IMR-90 (cell line): Measurements from ENCODE around the gene ANTXR1. TPM values are rescaled to one million over a fixed set of nuclear protein-coding genes. Genes with fewer than 3 reads are reported as not detected.

Experiments used
- ATAC-seq: fragments of 200-7000 bp; cut with Tn5 transposase; 2 replicates; pipeline ENCODE4 v1.9.1; 2020; ENCODE audit warnings: low read depth, mild to moderate bottlenecking, moderate library complexity
- BruUV-seq: library from RNA; stranded (reverse); fragments of 400-500 nt; replicated peaks from 2 replicates; lab custom pipeline; 2021; lab: Mats Ljungman, UMichigan
- CTCF ChIA-PET: fragments of 300-600 bp; formaldehyde crosslinking; extraction: SDS; loops from one replicate; lab custom pipeline; 2021; ENCODE audit warnings: antibody characterized with exemption; lab: Yijun Ruan, JAX
- POLR2A ChIA-PET: fragments of 300-600 bp; sonication (Branson Sonifier 250); formaldehyde crosslinking; loops from one replicate; lab custom pipeline; 2022; ENCODE audit warnings: antibody characterized with exemption; ENCODE audit not compliant: unreplicated experiment; lab: Charles Lee
- DNase-seq: peaks from one replicate; pipeline ENCODE4 v3.0.0; 2013
- H2AFZ ChIP-seq: replicated peaks from 2 replicates; pipeline ENCODE3; 2013; ENCODE audit warnings: low read length, mild to moderate bottlenecking; ENCODE audit not compliant: poor library complexity
- H2AK5ac ChIP-seq: 2 replicates; pipeline ENCODE4 v1.6.1; 2013; ENCODE audit warnings: low read depth, low read length, inconsistent platforms
- H2AK9ac ChIP-seq: replicated peaks from 2 replicates; pipeline ENCODE3; 2013; ENCODE audit warnings: mild to moderate bottlenecking, low read depth, low read length, moderate library complexity; ENCODE audit not compliant: poor library complexity
- H2BK120ac ChIP-seq: 2 replicates; pipeline ENCODE4 v1.6.1; 2013; ENCODE audit warnings: low read depth, low read length, inconsistent platforms
- H2BK15ac ChIP-seq: 3 replicates; pipeline ENCODE4 v1.6.1; 2013; ENCODE audit warnings: low read depth, low read length, inconsistent platforms
- H2BK20ac ChIP-seq: 2 replicates; pipeline ENCODE4 v1.6.1; 2013; ENCODE audit warnings: low read depth, mild to moderate bottlenecking, inconsistent platforms, low read length, moderate library complexity
- H2BK5ac ChIP-seq: 2 replicates; pipeline ENCODE4 v1.6.1; 2013; ENCODE audit warnings: mild to moderate bottlenecking, low read depth, low read length, inconsistent platforms; ENCODE audit not compliant: poor library complexity, severe bottlenecking
- H3K14ac ChIP-seq: replicated peaks from 2 replicates; pipeline ENCODE4 v1.6.1; 2013; ENCODE audit warnings: low read depth, low read length, inconsistent platforms
- H3K18ac ChIP-seq: 2 replicates; pipeline ENCODE4 v1.6.1; 2013; ENCODE audit warnings: low read depth, low read length, control low read depth
- H3K23ac ChIP-seq: 2 replicates; pipeline ENCODE4 v1.6.1; 2013; ENCODE audit warnings: low read depth, low read length, inconsistent platforms
- H3K27ac ChIP-seq: 2 replicates; pipeline ENCODE4 v1.5.1; 2013; ENCODE audit warnings: mild to moderate bottlenecking, control low read depth, low read length; ENCODE audit not compliant: insufficient read depth
- H3K27me3 ChIP-seq: 2 replicates; pipeline ENCODE4 v1.6.1; 2013; ENCODE audit warnings: low read length; ENCODE audit not compliant: control insufficient read depth, insufficient read depth
- H3K36me3 ChIP-seq: 2 replicates; pipeline ENCODE4 v1.6.1; 2013; ENCODE audit warnings: low read length, mixed read lengths; ENCODE audit not compliant: control insufficient read depth, insufficient read depth
- H3K4ac ChIP-seq: 2 replicates; pipeline ENCODE4 v1.6.1; 2013; ENCODE audit warnings: low read depth, low read length, inconsistent platforms
- H3K4me1 ChIP-seq: 2 replicates; pipeline ENCODE4 v1.6.1; 2013; ENCODE audit warnings: low read length, mixed read lengths; ENCODE audit not compliant: control insufficient read depth, insufficient read depth
- H3K4me2 ChIP-seq: 2 replicates; pipeline ENCODE4 v1.6.1; 2013; ENCODE audit warnings: low read depth, mild to moderate bottlenecking, control low read depth, low read length, moderate library complexity
- H3K4me3 ChIP-seq: 2 replicates; pipeline ENCODE4 v1.5.1; 2013; ENCODE audit warnings: low read depth, mild to moderate bottlenecking, control low read depth, low read length, moderate library complexity; ENCODE audit not compliant: insufficient read depth
- H3K56ac ChIP-seq: 2 replicates; pipeline ENCODE4 v1.6.1; 2013; ENCODE audit warnings: low read length, inconsistent platforms; ENCODE audit not compliant: insufficient read depth; ENCODE audit errors: extremely low read depth
- H3K79me1 ChIP-seq, 2 experiments: 2 replicates each; pipeline ENCODE4 v1.6.1; 2013; ENCODE audit warnings: low read length in 2 of 2, inconsistent platforms in 1 of 2, low read depth in 1 of 2
- H3K9ac ChIP-seq: 2 replicates; pipeline ENCODE4 v1.6.1; 2013; ENCODE audit warnings: low read depth, low read length, control low read depth
- H3K9me1 ChIP-seq: 2 replicates; pipeline ENCODE4 v1.6.1; 2013; ENCODE audit warnings: low read length, inconsistent platforms; ENCODE audit not compliant: insufficient read depth
- H3K9me3 ChIP-seq: 2 replicates; pipeline ENCODE4 v1.6.1; 2013; ENCODE audit warnings: low read length; ENCODE audit not compliant: control insufficient read depth, insufficient read depth
- H4K20me1 ChIP-seq: 2 replicates; pipeline ENCODE4 v1.6.1; 2013; ENCODE audit warnings: low read length, inconsistent platforms; ENCODE audit not compliant: insufficient read depth
- H4K5ac ChIP-seq: 2 replicates; pipeline ENCODE4 v1.6.1; 2013; ENCODE audit warnings: mild to moderate bottlenecking, low read depth, low read length, control low read depth
- H4K8ac ChIP-seq, 2 experiments: 2 replicates each; pipeline ENCODE4 v1.6.1; 2013; ENCODE audit warnings: low read depth in 2 of 2, low read length in 2 of 2, control low read depth in 1 of 2, inconsistent platforms in 1 of 2
- H4K91ac ChIP-seq: 2 replicates; pipeline ENCODE4 v1.6.1; 2013; ENCODE audit warnings: low read depth, low read length, inconsistent platforms; ENCODE audit not compliant: insufficient read depth
- BHLHE40 ChIP-seq: fragments of 150-350 bp; IDR thresholded peaks from 2 replicates; pipeline ENCODE4 v1.6.1; 2016; ENCODE audit warnings: mild to moderate bottlenecking, low read depth, low read length
- CEBPB ChIP-seq: IDR thresholded peaks from 2 replicates; pipeline ENCODE4 v1.6.1; 2012; ENCODE audit warnings: low read depth, low read length, improper control_type of control experiment
- CTCF ChIP-seq: conservative IDR thresholded peaks from 2 replicates; pipeline ENCODE4 v1.5.1; 2012; ENCODE audit warnings: mild to moderate bottlenecking, low read depth, low read length, improper control_type of control experiment
- ELK1 ChIP-seq: fragments of 150-350 bp; IDR thresholded peaks from 2 replicates; pipeline ENCODE4 v1.6.1; 2016; ENCODE audit warnings: low read depth, mild to moderate bottlenecking, low read length, moderate library complexity, borderline replicate concordance
- MAZ ChIP-seq: IDR thresholded peaks from 2 replicates; pipeline ENCODE4 v1.6.1; 2012; ENCODE audit warnings: low read depth, mild to moderate bottlenecking, low read length, improper control_type of control experiment, moderate library complexity, borderline replicate concordance
- MXI1 ChIP-seq: IDR thresholded peaks from 2 replicates; pipeline ENCODE4 v1.6.1; 2012; ENCODE audit warnings: low read depth, mild to moderate bottlenecking, low read length, moderate library complexity, borderline replicate concordance
- NFE2L2 ChIP-seq: fragments of 150-350 bp; IDR thresholded peaks from 2 replicates; pipeline ENCODE4 v1.6.1; 2016; ENCODE audit warnings: low read depth, mild to moderate bottlenecking, low read length
- POLR2A ChIP-seq: IDR thresholded peaks from 2 replicates; pipeline ENCODE4 v1.6.1; 2012; ENCODE audit warnings: mild to moderate bottlenecking, low read depth, low read length
- RAD21 ChIP-seq: IDR thresholded peaks from 2 replicates; pipeline ENCODE4 v1.6.1; 2012; ENCODE audit warnings: low read length, improper control_type of control experiment
- RFX5 ChIP-seq: IDR thresholded peaks from 2 replicates; pipeline ENCODE4 v1.8.0; 2012; ENCODE audit warnings: low read depth, mild to moderate bottlenecking, low read length, moderate library complexity
- SMC3 ChIP-seq: fragments of 150-350 bp; IDR thresholded peaks from 2 replicates; pipeline ENCODE4 v1.6.1; 2016; ENCODE audit warnings: low read depth, mild to moderate bottlenecking, antibody characterized with exemption, low read length, moderate library complexity
- USF2 ChIP-seq: fragments of 150-350 bp; IDR thresholded peaks from 2 replicates; pipeline ENCODE4 v1.6.1; 2017; ENCODE audit warnings: mild to moderate bottlenecking, antibody characterized with exemption, low read length, low read depth
- WGBS, 2 experiments: methylation state at CpG; one replicate each; pipeline versions ENCODE4 v1.1.5 to v1.1.7; 2013; ENCODE audit warnings: missing lambda C conversion rate in 2 of 2; ENCODE audit not compliant: insufficient read length in 1 of 2; ENCODE audit errors: extremely low coverage in 2 of 2; 5-methylcytosine and 5-hydroxymethylcytosine counted together
- dilution Hi-C: fragments of 300-500 bp; cut with HindIII; formaldehyde crosslinking; loops from one replicate; pipeline ENCODE4 v1.14.3; 2018; ENCODE audit warnings: low sequenced_read_pairs; ENCODE audit not compliant: unreplicated experiment
- in situ Hi-C: fragments of 300-500 bp; cut with MboI; formaldehyde crosslinking; loops from 3 replicates; pipeline ENCODE4 v1.14.3; 2019; ENCODE audit warnings: low sequenced_read_pairs, inconsistent platforms, mixed read lengths
- intact Hi-C: fragments of 100-400 bp; cut with micrococcal nuclease; formaldehyde crosslinking; loops from 2 replicates; pipeline ENCODE4 v1.10.0; 2022
- polyA plus RNA-seq, 3 experiments: library from polyadenylated mRNA; depleted of rRNA; stranded (reverse); fragments of >200 nt; gene quantifications; 2 replicates each; pipeline ENCODE4 v1.2.3, GENCODE V29; 2012; ENCODE audit warnings: low replicate concordance in 1 of 3
- total RNA-seq: library from RNA; depleted of rRNA; stranded (reverse); fragments of >200 nt; gene quantifications from 2 replicates; pipeline ENCODE4 v1.2.3, GENCODE V29; 2012

Gene ANTXR1
- total and polyA plus RNA-seq, 2 of the 4 experiments (the other 2 are of a cell fraction) = 27.2 to 36.9 TPM

- H3K4ac ChIP-seq = no peak overlapping the region
- H4K8ac ChIP-seq = peak overlapping the region; percentile 20 to 44
- peaks cover 3% of the 10 kb centered on the region; the same call in 1 of the 2 replicates for H3K9me1 ChIP-seq
- POLR2A ChIA-PET = no interaction called here
- no peak for DNase-seq
- no peak overlapping the region for H4K91ac ChIP-seq
- no peaks in the 10 kb centered on the region for H3K27me3 ChIP-seq
- peak overlapping the region; percentile 60; the same call in 1 of the 2 replicates for H3K4me2 ChIP-seq
- 0 out of 2 replicates have a peak overlapping the region, but pooled peaks have one; percentile 1 for H3K56ac ChIP-seq
- H3K9ac ChIP-seq = no peak overlapping the region; the same call in 1 of the 2 replicates
- no peak overlapping the region for H2AK9ac ChIP-seq
- ATAC-seq = peak; percentile 89
- WGBS, 2 experiments = no CpG with 5 or more reads among the region's 3 CpGs
- H3K23ac ChIP-seq = no peak overlapping the region
- H2BK20ac ChIP-seq = peak overlapping the region; percentile 33; the same call in 1 of the 2 replicates
- intact Hi-C loops = no loop called here
- no peaks in the 10 kb centered on the region for H3K9me3 ChIP-seq
- peak overlapping the region; percentile 55 for H2BK120ac ChIP-seq
- no peaks in the 10 kb centered on the region for H3K36me3 ChIP-seq
- no peaks in the 10 kb centered on the region for H4K20me1 ChIP-seq
- H3K4me1 ChIP-seq = peaks cover 4% of the 10 kb centered on the region
- no peak for TF ChIP-seq POLR2A
- no peak for TF ChIP-seq RFX5
- TF ChIP-seq RAD21 = no peak
- no peak for TF ChIP-seq CTCF
- no peak for TF ChIP-seq USF2
- TF ChIP-seq MAZ = no peak
- TF ChIP-seq BHLHE40 = no peak
- no peak for TF ChIP-seq CEBPB
- no peak for TF ChIP-seq ELK1
- TF ChIP-seq MXI1 = no peak
- no peak for TF ChIP-seq SMC3
- TF ChIP-seq NFE2L2 = no peak
- CTCF ChIA-PET = no interaction called here
- no peak overlapping the region for H2AK5ac ChIP-seq
- dilution Hi-C loops = no loop called here
- no peaks in the 10 kb centered on the region; a peak in 1 of 4 replicates for H3K79me1 ChIP-seq
- BruUV-seq = no TSS peak
- no peak overlapping the region for H3K4me3 ChIP-seq
- H3K14ac ChIP-seq = 0 out of 2 replicates have a peak overlapping the region, but pooled peaks have one; percentile 30
- in situ Hi-C loops = no loop called here
- peak overlapping the region; percentile 45; the same call in 1 of the 2 replicates for H3K18ac ChIP-seq
- no peak overlapping the region for H2AFZ ChIP-seq
- H2BK5ac ChIP-seq = peak overlapping the region; percentile 67
- H2BK15ac ChIP-seq = peak overlapping the region; percentile 44; the same call in 1 of the 3 replicates
- no peak overlapping the region for H4K5ac ChIP-seq
- H3K27ac ChIP-seq = peak overlapping the region; percentile 92
Measured at GRCh38 chr2:69285379-69285894, 272.5 kb downstream of the ANTXR1 start.
